Keratinocyte (primary cell): ENCODE measurements around the gene TRIM23.

ENCODE experiments used
- CTCF ChIP-seq, 3 experiments: IDR thresholded peaks in 1 of 3; conservative IDR thresholded peaks in 1 of 3; optimal IDR thresholded peaks in 1 of 3; 2 replicates in 2 of 3; 3 replicates in 1 of 3; pipeline versions ENCODE3 to v1.5.1; 2011; ENCODE audit warnings: low read length in 3 of 3, mild to moderate bottlenecking in 3 of 3, moderate library complexity in 2 of 3, control low read depth in 1 of 3, inconsistent platforms in 1 of 3; ENCODE audit not compliant: insufficient read depth in 2 of 3; ENCODE audit errors: extremely low read depth in 1 of 3
- EZH2 ChIP-seq: IDR thresholded peaks from one replicate; pipeline ENCODE4 v1.6.1; 2012; ENCODE audit warnings: inconsistent platforms, mild to moderate bottlenecking, low read length, moderate library complexity

- no peak for TF ChIP-seq CTCF (optimal IDR thresholded peaks at IDR 0.05 in 1 of 3, IDR thresholded peaks at IDR 0.05 in 1 of 3, conservative IDR thresholded peaks at IDR 0.05 in 1 of 3; ENCODE audit: extremely low read depth in 1 of 3, insufficient read depth in 2 of 3, low read length in 3 of 3)
- TF ChIP-seq EZH2, result no peak
These were observed 22.8 kb upstream of the TRIM23 start for GRCh38 chr5:65646938-65647337.
